Measurements from ENCODE around the gene MCOLN1.
"Not testable (repeated sequence)": the region's sequence is repeated elsewhere in the genome, so short reads cannot be mapped to it uniquely, and the experiment has no call there.

The MCOLN1 gene

GRCh38 chr19:7565332-7565731 lies 42.9 kb downstream of the MCOLN1 start:
- no peak for DNase-seq (ENCODE audit: low read depth, low spot score)

DNA sequence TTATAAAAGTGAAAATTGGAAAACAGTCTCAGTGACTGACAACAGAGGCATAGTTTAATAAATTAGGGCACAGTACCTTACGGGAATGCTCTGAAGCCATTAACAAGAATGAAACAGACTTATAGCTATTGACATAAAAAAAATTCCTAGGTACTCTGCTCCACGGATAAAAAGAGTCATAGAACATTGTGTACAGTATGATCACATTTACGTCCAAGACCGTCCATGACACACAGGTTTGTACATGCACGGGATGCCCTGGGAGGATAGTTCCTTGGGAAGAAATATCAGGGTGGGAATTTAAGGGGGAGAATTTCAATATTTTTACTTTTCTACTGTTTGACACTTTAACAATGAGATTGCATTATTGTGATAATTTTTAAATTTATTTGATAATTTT lies 48.3 kb downstream of the MCOLN1 start:
- DNase-seq (ENCODE audit: low read depth, low spot score) = no peak

GRCh38 chr19:7575434-7576040 lies 53.1 kb downstream of the MCOLN1 start:
- no peak for DNase-seq (ENCODE audit: low read depth, low spot score)

- DNase-seq (ENCODE audit: low read depth, low spot score) = not testable (repeated sequence)
Observed at GRCh38 chr19:7577422-7577821, 55.0 kb downstream of the MCOLN1 start.

DNA sequence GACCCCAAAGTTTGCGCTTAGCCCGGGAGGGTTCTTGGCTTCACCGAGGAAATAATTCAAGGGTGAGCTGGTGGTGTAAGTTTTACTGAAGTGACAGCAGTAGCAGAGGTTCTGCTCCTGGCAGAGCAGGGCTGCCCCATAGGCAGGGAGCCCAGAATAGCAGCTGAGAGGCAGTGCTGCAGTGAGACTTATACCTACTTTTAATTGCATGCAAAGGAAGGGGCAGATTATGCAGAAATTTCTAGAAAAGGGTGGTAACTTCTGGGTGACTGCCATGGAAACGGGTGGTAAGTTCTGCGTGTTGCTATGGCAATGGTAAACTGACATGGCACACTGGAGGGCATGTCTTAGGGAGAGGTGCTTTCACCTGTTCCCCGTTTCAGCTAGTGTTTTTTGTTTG lies 55.7 kb downstream of the MCOLN1 start:
- DNase-seq (ENCODE audit: low read depth, low spot score) = no peak

DNA sequence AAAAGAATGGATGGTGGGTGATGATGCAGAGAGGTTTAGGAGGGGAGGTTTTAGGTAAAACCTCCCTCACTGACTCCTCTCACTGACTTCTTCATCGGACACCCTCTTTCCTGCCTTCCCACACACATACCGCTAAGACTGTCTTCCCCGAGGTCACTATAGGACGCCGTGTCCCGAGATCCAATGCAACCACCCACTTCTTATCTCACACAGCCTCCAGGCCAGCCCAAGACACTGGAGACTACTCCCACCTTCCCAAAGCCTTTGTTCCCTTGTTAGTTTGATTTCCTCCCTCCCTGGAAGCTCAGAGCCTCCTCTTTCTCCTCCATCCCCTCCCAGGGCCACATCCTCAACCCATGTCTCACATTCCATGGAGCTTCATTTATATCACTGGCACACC lies 56.8 kb downstream of the MCOLN1 start:
- no peak for DNase-seq (ENCODE audit: low read depth, low spot score)

GRCh38 chr19:7582446-7582845 lies 60.0 kb downstream of the MCOLN1 start:
- DNase-seq (ENCODE audit: low read depth, low spot score) = no peak

Measured in ELF-1 (cell line).